GM12875 (cell line): ENCODE data around the gene CACNA1C.

Experiments used
- H3K4me3 ChIP-seq: one replicate; pipeline ENCODE4 v1.5.1; 2011; ENCODE audit warnings: low read depth, low read length, control low read depth
- CTCF ChIP-seq: IDR thresholded peaks from 2 replicates; pipeline ENCODE4 v1.5.1; 2011; ENCODE audit warnings: low read depth, mild to moderate bottlenecking, control low read depth, inconsistent platforms, low read length, moderate library complexity, borderline replicate concordance; ENCODE audit not compliant: insufficient read depth

Gene CACNA1C

GRCh38 chr12:2144951-2145350 is 92.2 kb downstream of the CACNA1C start:
- TF ChIP-seq CTCF: no peak
- H3K4me3 ChIP-seq: no peak overlapping the region

GRCh38 chr12:2145433-2145998 is 92.7 kb downstream of the CACNA1C start:
- no peak overlapping the region for H3K4me3 ChIP-seq
- TF ChIP-seq CTCF: no peak

GRCh38 chr12:2147335-2147734 is 94.5 kb downstream of the CACNA1C start:
- no peak overlapping the region for H3K4me3 ChIP-seq
- TF ChIP-seq CTCF: no peak

GRCh38 chr12:2149091-2149490 is 96.3 kb downstream of the CACNA1C start:
- TF ChIP-seq CTCF: no peak
- no peak overlapping the region for H3K4me3 ChIP-seq

GRCh38 chr12:2150833-2151232 is 98.0 kb downstream of the CACNA1C start:
- no peak for TF ChIP-seq CTCF
- H3K4me3 ChIP-seq: no peak overlapping the region

- TF ChIP-seq CTCF: no peak
Observed at GRCh38 chr12:2151391-2151790, 98.6 kb downstream of the CACNA1C start.

GRCh38 chr12:2152134-2152533 is 99.3 kb downstream of the CACNA1C start:
- no peak overlapping the region for H3K4me3 ChIP-seq
- no peak for TF ChIP-seq CTCF

More at GRCh38 chr12:2151391-2151790, 98.6 kb downstream of the CACNA1C start:
- no peak overlapping the region for H3K4me3 ChIP-seq
